Coronary artery (tissue), 2 donors: ENCODE measurements around the gene GOSR2.

Experiments
- DNase-seq: peaks from one replicate; pipeline ENCODE4 v3.0.0-alpha.2; 2017; ENCODE audit warnings: low spot score
- H3K27ac ChIP-seq, 2 donors: fragments of 200-600 bp; sonication (generic); one replicate each; pipeline ENCODE4 v1.5.1; 2016 to 2019
- H3K4me3 ChIP-seq: fragments of 200-600 bp; sonication (generic); 2 replicates; pipeline ENCODE4 v1.5.1; 2016; ENCODE audit warnings: mild to moderate bottlenecking, moderate library complexity
- CTCF ChIP-seq: fragments of 200-600 bp; sonication (generic); IDR thresholded peaks from one replicate; pipeline ENCODE4 v1.5.1; 2019; ENCODE audit warnings: antibody characterized with exemption

The GOSR2 gene

GRCh38 chr17:46901291-46901690, 21.7 kb upstream of the GOSR2 start:
- TF ChIP-seq CTCF: no peak
- no peak for DNase-seq
- H3K4me3 ChIP-seq: no peak overlapping the region
- H3K27ac ChIP-seq: no peak overlapping the region

GRCh38 chr17:46903762-46904672, 18.9 kb upstream of the GOSR2 start:
- Histone ChIP-seq H3K4me3 (no peak overlapping the region), H3K27ac (no peak overlapping the region)
- no peak for TF ChIP-seq CTCF
- no peak for DNase-seq

- H3K4me3 ChIP-seq: no peak overlapping the region
- H3K27ac ChIP-seq: no peak overlapping the region
- DNase-seq: no peak
- TF ChIP-seq CTCF: no peak
These were observed 14.8 kb upstream of the GOSR2 start for GRCh38 chr17:46908068-46908737.

- no peak for TF ChIP-seq CTCF
- Histone ChIP-seq H3K27ac (no peak overlapping the region), H3K4me3 (no peak overlapping the region)
- DNase-seq: no peak
These were observed 12.6 kb upstream of the GOSR2 start for GRCh38 chr17:46910179-46910927.

GRCh38 chr17:46911311-46911710, 11.6 kb upstream of the GOSR2 start:
- Histone ChIP-seq H3K27ac (no peak overlapping the region), H3K4me3 (no peak overlapping the region)
- no peak for DNase-seq
- no peak for TF ChIP-seq CTCF

- H3K27ac ChIP-seq: no peak overlapping the region
- no peak for TF ChIP-seq CTCF
- no peak overlapping the region for H3K4me3 ChIP-seq
- no peak for DNase-seq
These were observed 7.4 kb upstream of the GOSR2 start for GRCh38 chr17:46915596-46915995.
